Skin of body (tissue), 2 donors: ENCODE data around the gene ITM2C. TPM values are rescaled to one million over a fixed set of nuclear protein-coding genes. Genes with fewer than 3 reads are reported as not detected.

Source experiments
- DNase-seq: peaks from one replicate; lab custom pipeline; 2025; lab: John Stamatoyannopoulos, UW
- total RNA-seq: library from RNA; depleted of rRNA; stranded (reverse); fragments of >200 nt; gene quantifications from one replicate; pipeline ENCODE4 v1.2.3, GENCODE V29; 2014

The ITM2C gene
- 49.4 TPM for total RNA-seq

DNA sequence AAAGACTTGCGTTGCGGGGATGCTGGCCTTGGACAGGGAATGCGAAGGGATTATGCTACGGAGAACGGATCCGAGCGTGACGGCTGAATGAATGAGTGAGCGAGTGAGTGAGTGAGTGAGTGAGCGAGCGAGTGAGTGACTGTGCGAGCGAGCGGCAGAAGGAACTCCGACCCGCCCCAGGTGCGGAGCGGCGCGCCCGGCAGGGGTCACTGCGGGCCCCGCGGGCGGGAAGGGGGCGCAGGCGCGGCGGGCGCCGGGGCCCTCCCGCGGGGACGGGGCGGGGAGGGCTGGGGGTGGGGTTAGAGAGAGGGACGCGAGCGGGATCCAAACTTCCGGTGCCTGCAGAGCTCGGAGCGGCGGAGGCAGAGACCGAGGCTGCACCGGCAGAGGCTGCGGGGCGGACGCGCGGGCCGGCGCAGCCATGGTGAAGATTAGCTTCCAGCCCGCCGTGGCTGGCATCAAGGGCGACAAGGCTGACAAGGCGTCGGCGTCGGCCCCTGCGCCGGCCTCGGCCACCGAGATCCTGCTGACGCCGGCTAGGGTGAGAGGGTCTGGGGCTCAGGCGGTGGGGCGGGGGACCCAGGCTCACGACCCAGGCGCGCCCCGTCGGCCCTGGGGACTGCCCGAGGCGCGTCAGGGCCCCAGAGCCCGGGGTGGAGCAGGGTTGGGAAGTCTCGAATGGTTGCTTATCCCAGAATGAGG is at the start of gene ITM2C:
Gene ITM2C (plus strand): TSS at position 338 of the 702 bp plus-strand sequence. CDS start 84 bp downstream, at position 422.
- DNase-seq = peak; percentile 41

DNA sequence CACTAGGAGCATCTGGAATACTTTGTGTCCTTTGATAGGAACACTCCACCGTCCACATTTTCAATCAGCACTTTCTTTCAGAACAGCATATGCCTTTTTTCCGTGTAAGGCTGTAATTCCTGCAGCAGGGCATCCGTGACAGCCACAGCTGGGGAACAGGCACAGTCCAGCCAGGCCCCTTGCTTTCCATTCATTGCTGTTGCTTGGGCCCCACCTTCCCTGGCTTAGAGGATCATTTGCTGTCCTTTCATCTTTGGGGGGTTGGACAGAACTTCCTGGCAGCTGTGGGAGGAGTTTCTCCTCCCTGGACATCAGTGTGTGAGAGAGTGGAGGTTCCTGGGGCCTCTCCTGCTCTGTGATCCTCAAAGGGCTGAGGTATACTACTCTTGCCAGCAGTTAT is 49.7 kb upstream of the ITM2C start:
- no peak for DNase-seq

DNA sequence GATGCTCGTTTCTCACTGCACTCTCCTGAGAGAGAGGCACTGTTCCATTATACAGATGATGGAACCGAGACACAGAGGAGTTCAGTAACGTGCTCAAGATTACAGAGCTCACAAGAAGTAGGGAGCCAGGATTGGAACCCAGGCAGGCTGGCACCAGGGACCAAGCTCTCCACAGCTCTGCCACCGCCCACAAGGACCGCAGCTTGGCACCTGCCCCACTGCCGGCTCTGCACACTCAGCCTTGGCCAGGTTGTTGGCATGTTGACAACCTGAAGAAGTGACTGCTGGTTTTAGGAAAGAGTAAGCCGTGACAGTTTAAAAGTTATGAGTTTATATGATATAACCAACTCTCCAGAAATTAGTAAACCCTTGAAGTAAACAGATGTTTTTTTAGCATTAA is 48.0 kb upstream of the ITM2C start:
- no peak for DNase-seq

DNA sequence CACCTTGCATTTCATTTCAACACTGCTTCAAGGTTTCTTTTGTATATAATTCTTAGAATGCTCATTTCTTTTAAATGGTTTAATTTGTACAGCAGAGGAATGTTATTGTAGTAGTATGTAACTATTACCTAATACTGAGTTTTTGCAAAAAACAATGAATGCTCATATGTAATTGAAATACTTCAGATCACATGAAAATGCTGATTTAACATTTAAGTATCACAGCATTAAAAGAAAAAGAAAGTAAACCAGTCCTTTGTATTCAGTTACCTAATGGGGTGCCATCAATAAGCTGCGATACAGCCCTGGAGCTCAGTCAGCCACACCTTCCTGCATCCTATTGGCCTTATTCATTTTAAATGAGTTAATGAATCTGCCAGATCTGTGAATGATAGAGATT is 45.3 kb upstream of the ITM2C start:
- DNase-seq = no peak

DNA sequence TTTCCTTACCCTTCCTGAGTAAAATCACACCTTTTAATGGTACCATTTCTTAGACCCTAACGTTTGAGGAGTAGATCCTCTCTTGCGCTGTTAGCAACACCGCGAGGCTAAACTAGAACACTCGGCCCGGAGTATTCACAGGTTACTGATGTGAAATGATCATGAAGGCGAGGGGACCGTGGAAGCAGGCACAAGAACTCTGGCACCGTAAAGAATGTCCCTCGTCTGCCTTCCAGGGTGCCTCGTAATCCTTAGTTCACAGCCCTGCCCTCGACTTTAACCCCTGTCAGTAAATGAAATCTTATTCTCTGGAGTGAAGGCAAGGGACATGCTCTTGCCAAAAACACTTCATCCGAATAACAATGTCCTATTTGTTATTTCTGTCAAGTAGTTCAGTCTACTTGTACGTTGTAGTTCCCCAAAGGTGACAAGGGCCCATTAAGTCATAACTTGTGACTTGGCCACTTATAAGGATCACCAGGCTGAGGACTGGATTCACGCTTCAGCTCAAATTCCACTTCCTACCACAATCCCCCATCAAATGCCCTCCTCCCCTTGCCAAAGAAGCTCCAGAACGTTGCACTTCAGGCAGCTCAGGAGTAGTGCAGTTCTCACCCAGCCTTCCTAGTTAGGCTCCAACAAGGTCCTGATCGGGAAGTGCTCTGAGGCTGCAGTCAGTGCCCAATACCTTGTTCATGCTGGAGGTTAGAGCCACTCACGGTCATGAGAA is 43.3 kb upstream of the ITM2C start:
- DNase-seq = no peak

DNA sequence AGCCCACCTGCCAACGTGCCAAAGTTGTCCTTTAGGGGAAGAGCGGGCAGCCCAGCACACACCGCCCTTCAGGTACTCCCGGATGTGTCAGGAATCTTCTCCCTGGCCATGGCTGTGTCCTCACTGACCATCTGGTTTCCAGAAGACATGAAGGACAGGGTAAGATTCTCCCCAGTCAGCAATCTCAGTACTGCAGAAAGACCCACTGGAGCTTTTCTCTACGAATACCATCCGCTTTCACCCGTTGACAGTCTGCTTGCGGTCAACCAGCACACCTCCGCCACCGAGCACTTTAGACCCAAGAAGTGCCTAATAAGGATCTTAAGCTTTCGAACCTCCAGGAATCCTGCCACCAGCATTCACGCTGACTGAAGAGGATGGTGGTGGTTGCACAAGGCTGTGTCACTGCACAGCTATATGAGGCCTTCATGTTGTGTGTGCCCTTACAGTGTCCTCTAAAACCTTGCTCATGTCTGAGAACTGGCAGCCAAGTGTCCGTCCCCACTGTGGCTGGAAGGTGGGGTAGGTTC is 42.7 kb upstream of the ITM2C start:
- no peak for DNase-seq

DNA sequence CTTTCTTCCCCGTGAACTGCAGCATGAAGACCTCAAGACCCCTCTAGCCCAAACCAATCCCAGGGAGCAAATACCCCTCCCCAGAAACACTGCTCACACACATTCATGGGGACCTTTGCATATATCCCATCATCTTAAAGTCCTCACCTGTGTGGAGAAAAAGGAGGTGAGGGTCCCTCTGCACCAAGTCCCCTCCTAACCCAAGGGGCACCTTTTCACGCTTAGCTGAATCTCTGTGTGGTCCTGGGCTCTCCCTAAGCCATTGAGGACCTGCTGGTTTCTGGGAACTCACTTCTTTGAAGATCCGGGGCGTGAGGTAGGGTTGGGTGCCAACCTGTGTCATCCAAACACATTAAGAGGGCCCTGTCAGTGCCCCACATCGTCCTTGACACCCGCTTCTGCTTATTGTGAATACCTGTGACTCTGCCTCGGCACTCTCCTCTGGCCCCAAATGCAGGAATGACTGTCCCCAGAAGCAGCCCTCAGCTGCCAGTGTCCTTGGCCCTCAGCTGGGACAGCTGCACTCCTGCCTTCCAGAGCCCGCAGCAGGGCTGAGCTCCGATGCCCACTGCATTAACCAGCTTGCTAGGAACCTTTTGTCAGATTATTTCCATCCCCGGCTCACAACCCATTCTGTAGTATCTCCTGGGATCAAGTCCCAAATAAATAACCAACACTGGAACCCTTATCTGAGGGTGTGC is 41.3 kb upstream of the ITM2C start:
- DNase-seq = no peak

- peak; percentile 49 for DNase-seq
These were observed 40.2 kb upstream of the ITM2C start for GRCh38 chr2:230824406-230824978.

GRCh38 chr2:230825354-230825753 is 39.4 kb upstream of the ITM2C start:
- no peak for DNase-seq

GRCh38 chr2:230827774-230828271 is 36.9 kb upstream of the ITM2C start:
- no peak for DNase-seq

GRCh38 chr2:230828272-230828961 is 36.3 kb upstream of the ITM2C start:
- DNase-seq = no peak

- no peak for DNase-seq
These were observed 35.4 kb upstream of the ITM2C start for GRCh38 chr2:230829293-230829692.

GRCh38 chr2:230829959-230830358 is 34.8 kb upstream of the ITM2C start:
- DNase-seq = no peak

DNA sequence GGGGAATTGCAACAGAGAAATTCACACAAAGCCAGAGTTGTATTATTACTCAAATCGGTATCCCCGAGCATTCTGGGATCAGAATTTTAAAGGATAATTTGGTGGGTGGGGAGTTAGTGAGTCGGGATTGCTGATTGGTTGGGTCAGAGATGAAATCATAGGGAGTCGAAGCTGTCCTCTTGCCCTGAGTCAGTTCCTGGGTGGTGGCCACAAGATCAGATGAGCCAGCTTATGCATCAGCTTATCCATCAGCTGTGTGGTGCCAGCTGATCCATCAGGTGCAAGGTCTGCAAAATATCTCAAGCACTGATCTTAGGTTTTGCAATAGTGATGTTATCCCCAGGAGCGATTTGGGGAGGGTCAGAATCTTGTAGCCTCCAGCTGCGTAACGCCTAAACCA is 34.3 kb upstream of the ITM2C start:
- no peak for DNase-seq

- no peak for DNase-seq
These were observed 24.4 kb upstream of the ITM2C start for GRCh38 chr2:230840301-230840700.

DNA sequence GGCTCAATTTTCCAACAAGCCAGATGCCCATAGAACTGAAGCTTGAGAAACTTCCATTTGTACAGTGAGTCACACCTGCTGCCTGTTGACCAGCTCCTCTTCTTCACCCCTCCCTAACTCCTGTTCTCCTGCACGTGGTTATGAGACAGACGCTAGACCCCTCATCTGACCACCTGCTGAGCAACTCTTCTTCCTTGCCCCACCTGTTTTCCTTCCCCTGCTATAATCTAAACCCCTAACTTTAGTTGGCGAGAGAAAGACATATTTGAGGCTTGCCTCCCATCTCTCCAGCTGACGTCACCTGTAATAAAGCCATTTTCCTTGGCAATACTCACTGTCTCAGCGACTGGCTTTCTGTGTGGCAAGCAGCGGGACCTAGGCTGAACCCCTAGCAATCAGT is 22.3 kb upstream of the ITM2C start:
- DNase-seq = no peak

- no peak for DNase-seq
These were observed 21.6 kb upstream of the ITM2C start for GRCh38 chr2:230843132-230843531.

DNA sequence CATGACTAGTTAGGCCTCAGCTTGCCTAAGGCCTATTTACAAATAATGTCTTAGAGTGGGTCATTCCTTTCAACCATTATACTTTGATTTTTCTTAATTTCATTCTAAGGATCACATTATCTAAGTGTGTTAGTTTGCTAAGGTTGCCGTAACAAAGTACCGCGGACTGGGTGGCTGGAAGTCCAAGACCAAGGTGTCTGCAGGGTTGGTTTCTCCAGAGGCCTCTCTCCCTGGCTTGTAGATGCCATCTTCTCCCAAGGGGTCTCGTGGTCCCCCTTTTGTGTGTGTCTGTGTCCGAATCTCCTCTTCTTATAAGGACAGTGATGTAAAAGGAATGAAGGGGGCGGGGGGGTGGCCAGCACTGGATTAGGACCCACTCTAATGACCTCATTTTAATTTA is 18.4 kb upstream of the ITM2C start:
- DNase-seq = no peak

DNA sequence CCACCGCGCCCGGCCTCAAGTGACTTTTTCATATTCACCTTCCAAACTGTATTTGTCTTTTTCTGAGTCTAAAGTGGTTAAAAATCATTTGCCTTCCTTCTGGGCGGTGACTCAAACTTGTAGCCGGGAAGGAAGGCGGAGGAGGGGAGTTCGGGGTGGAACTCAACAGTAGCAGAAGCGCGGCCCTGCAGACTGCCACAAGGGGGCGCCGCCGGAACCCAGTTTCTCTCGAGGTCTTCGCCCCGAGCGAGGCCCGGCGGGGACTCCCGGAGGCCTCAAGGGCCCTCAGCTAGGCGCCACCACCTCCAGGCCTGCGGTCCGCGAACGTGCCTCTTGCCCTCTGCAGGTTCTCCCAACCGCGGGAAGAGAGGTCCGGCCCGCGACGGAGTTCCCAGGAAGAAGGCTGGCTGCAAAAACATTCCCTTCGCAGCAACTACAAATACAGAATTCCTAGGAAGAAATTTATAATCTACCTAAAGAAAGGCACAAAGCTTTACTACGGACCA is 16.8 kb upstream of the ITM2C start:
- DNase-seq = peak; percentile 25

DNA sequence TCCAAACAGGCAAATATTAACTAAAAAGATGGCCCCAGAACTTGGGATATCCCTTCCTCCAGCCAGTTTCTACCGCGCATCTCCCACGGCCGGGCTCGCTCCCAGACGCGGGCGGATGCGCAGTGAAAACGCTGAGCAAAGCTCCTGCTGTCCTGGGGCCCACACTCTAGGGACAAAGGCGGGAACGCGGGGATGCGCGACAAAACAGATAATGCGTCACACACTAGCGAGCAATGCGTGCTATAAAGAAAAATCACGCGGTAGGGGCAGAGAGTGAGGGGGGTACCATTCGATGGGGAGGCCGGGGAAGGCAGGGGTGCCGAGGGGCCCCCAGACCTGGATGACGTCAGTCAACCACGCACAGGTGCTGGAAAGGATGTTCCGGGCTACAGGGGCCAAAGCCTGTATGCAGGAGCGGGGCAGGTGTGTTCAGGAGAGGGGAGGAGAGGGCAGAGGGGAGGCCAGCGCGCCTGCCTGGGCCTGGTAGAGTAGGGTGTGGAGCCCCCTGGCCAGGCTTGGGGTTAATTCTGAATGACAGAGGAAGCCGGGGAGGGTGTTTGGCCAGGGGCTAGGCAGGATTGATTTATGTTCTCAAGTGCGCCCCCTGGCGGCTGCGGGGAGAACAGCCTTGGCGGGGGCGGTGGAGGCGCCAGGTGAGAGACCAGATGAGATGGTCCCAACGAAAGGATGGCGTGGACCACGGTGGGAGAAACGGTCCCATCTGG is 14.9 kb upstream of the ITM2C start:
- DNase-seq = no peak
